Measurements from ENCODE around the gene CRIP2. TPM values are rescaled to one million over a fixed set of nuclear protein-coding genes. Genes with fewer than 3 reads are reported as not detected.

The CRIP2 gene
- total and polyA plus RNA-seq, 2 of the 8 experiments (the other 6 are each of a cell fraction or from before 2014, with no cell fraction given): 4.2 to 13.5 TPM

DNA sequence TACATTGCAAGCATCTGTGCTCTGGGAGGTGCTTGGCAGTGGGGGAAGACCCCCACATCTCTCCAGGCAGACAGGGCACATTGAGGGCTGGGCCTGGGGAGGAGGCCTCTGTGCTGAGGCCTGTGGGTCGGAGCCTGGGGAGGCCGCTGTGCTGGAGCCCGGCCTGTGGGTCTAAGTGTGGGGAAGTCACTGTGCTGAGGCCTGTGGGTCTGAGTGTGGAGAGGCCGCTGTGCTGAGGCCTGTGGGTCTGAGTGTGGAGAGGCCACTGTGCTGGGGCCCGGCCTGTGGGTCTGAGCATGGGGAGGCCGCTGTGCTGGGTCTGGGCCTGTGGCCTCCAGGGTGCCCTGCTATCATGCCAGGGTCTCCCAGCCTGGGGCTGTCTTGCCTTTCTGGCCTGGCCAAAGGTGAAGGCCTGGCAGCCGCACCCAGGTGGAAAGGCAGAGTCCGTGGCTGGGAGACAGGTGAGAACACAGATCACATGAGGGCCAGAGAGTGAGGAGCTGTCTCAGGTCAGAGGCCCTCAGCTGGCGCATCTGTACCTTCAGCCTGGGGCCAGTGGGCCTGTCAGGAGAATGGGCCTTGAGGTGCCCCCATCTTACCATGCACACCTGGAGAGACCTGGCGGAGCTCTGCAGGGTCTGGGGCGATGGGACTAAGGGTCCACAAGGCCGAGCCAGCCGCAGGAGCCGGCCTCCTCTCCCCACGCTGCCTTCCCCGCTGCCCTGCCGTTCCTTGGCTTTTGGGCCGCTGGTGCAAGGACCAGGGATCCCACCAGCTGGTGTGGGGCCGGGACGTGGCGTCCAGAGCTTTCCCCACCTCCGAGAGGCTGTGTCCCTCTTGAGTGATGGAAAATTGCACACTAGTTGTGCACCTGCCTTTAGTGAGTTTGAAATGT is 18.6 kb upstream of the CRIP2 start (continued):
- TF ChIP-seq, protein P1, sequence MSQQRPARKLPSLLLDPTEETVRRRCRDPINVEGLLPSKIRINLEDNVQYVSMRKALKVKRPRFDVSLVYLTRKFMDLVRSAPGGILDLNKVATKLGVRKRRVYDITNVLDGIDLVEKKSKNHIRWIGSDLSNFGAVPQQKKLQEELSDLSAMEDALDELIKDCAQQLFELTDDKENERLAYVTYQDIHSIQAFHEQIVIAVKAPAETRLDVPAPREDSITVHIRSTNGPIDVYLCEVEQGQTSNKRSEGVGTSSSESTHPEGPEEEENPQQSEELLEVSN (IDR thresholded peaks at IDR 0.05): no peak
- TF ChIP-seq ASH2L (IDR thresholded peaks at IDR 0.05; ENCODE audit: low read length) (no peak), TAF7 (optimal IDR thresholded peaks at IDR 0.05; ENCODE audit: borderline replicate concordance, low read depth, low read length) (no peak), CTBP2 (IDR thresholded peaks at IDR 0.05; ENCODE audit: borderline replicate concordance, insufficient read depth, insufficient read length, low read length) (no peak), EP300 (IDR thresholded peaks at IDR 0.05; ENCODE audit: borderline replicate concordance in 1 of 2, low read depth in 2 of 2, low read length in 2 of 2) (no peak), POLR2A (IDR thresholded peaks at IDR 0.05; ENCODE audit: control extremely low read depth in 1 of 2, low read depth in 2 of 2, low read length in 2 of 2) (no peak)
